Sigmoid colon (tissue), 4 donors: ENCODE data around the gene PIF1.

Source experiments
- EP300 ChIP-seq, 4 donors: sonication (generic); formaldehyde crosslinking; IDR thresholded peaks; one replicate each; pipeline ENCODE4 v1.6.1; 2017; ENCODE audit warnings: antibody characterized with exemption in 4 of 4
- POLR2A ChIP-seq, 2 donors: fragments of 450-650 bp; IDR thresholded peaks; one replicate each; pipeline ENCODE4 v1.6.1; 2016; ENCODE audit warnings: antibody characterized with exemption in 2 of 2, mild to moderate bottlenecking in 2 of 2, moderate library complexity in 2 of 2
- POLR2AphosphoS5 ChIP-seq, 4 donors: sonication (generic); formaldehyde crosslinking; IDR thresholded peaks; one replicate each; pipeline ENCODE4 v1.6.1; 2017; ENCODE audit warnings: antibody characterized with exemption in 4 of 4
- TF ChIP-seq, protein P1 (sequence below), 4 experiments: fragments of 450-650 bp in 3 of 4; fragments of 200-600 bp in 1 of 4; IDR thresholded peaks; one replicate each; pipeline ENCODE4 v1.5.1; 2016 to 2019; ENCODE audit warnings: antibody characterized with exemption in 4 of 4, mild to moderate bottlenecking in 3 of 4, moderate library complexity in 2 of 4

DNA sequence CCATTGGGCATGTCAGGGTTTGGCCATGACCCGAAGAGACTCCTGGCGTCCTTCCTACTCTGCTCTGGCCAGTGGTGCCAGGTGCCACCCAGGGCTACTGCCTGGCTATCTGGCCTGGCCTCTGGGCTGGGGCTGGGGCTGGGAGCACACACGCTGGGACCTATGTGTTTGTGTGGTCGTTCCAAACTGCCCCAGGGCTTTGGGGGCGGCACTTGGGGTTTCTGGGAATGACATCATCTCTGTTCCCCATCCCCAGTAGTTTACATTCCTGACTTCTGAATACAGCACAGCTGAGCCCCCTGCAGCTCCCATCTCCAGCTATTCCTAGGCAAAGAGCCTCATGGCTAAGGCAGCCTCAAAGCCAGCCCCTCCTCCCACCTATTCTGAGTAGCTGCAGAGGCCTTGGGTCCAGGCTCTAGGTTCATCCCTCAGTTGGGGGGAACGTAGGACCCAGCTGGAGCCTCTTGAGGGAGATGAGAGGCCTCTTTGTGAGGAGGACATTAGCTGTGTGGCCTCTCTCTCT lies 40.6 kb upstream of the PIF1 start:
- TF ChIP-seq POLR2A (IDR thresholded peaks at IDR 0.05) (no peak), POLR2AphosphoS5 (IDR thresholded peaks at IDR 0.05) (no peak), EP300 (IDR thresholded peaks at IDR 0.05) (no peak)
- TF ChIP-seq, protein P1, sequence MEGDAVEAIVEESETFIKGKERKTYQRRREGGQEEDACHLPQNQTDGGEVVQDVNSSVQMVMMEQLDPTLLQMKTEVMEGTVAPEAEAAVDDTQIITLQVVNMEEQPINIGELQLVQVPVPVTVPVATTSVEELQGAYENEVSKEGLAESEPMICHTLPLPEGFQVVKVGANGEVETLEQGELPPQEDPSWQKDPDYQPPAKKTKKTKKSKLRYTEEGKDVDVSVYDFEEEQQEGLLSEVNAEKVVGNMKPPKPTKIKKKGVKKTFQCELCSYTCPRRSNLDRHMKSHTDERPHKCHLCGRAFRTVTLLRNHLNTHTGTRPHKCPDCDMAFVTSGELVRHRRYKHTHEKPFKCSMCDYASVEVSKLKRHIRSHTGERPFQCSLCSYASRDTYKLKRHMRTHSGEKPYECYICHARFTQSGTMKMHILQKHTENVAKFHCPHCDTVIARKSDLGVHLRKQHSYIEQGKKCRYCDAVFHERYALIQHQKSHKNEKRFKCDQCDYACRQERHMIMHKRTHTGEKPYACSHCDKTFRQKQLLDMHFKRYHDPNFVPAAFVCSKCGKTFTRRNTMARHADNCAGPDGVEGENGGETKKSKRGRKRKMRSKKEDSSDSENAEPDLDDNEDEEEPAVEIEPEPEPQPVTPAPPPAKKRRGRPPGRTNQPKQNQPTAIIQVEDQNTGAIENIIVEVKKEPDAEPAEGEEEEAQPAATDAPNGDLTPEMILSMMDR (IDR thresholded peaks at IDR 0.05): no peak
